Stomach (tissue), 4 donors: ENCODE data around the gene CES1.

Experiments used
- POLR2A ChIP-seq, 4 donors: fragments of 450-650 bp; IDR thresholded peaks; one replicate each; pipeline ENCODE4 v1.6.1; 2016; ENCODE audit warnings: antibody characterized with exemption in 4 of 4, control low read depth in 2 of 4, mild to moderate bottlenecking in 1 of 4, moderate library complexity in 1 of 4
- TF ChIP-seq, protein P1 (sequence below), 7 experiments: fragments of 450-650 bp in 4 of 7; fragments of 200-600 bp in 3 of 7; sonication (generic) in 3 of 7; IDR thresholded peaks; one replicate each; pipeline ENCODE4 v1.5.1; 2016 to 2019; ENCODE audit warnings: antibody characterized with exemption in 7 of 7, control low read depth in 2 of 7, mild to moderate bottlenecking in 1 of 7

- TF ChIP-seq POLR2A (IDR thresholded peaks at IDR 0.05), result no peak
- TF ChIP-seq, protein P1, sequence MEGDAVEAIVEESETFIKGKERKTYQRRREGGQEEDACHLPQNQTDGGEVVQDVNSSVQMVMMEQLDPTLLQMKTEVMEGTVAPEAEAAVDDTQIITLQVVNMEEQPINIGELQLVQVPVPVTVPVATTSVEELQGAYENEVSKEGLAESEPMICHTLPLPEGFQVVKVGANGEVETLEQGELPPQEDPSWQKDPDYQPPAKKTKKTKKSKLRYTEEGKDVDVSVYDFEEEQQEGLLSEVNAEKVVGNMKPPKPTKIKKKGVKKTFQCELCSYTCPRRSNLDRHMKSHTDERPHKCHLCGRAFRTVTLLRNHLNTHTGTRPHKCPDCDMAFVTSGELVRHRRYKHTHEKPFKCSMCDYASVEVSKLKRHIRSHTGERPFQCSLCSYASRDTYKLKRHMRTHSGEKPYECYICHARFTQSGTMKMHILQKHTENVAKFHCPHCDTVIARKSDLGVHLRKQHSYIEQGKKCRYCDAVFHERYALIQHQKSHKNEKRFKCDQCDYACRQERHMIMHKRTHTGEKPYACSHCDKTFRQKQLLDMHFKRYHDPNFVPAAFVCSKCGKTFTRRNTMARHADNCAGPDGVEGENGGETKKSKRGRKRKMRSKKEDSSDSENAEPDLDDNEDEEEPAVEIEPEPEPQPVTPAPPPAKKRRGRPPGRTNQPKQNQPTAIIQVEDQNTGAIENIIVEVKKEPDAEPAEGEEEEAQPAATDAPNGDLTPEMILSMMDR (IDR thresholded peaks at IDR 0.05), result no peak
Observed at GRCh38 chr16:55868980-55869379, 36.1 kb upstream of the CES1 start.
